MV-4-11 (cell line): ENCODE results near the gene NFIL3.
"Not testable (repeated sequence)": the region's sequence is repeated elsewhere in the genome, so short reads cannot be mapped to it uniquely, and the experiment has no call there.

ENCODE experiments used
- DNase-seq: peaks from one replicate; lab custom pipeline; 2025; lab: John Stamatoyannopoulos, UW

Gene NFIL3

GRCh38 chr9:91423785-91424402 lies at the start of gene NFIL3:
TSS of gene NFIL3 (minus strand) at chr9:91423832. CDS start at chr9:91410734, 13,098 bp downstream.
- DNase-seq = peak; percentile 63

- DNase-seq = not testable (repeated sequence)
Observed at GRCh38 chr9:91471524-91471923, 47.9 kb upstream of the NFIL3 start.

- no peak for DNase-seq
Observed at GRCh38 chr9:91465420-91465819, 41.8 kb upstream of the NFIL3 start.

- no peak for DNase-seq
Observed at GRCh38 chr9:91458906-91459305, 35.3 kb upstream of the NFIL3 start.

- no peak for DNase-seq
Observed at GRCh38 chr9:91452844-91453243, 29.2 kb upstream of the NFIL3 start.

- DNase-seq = no peak
Observed at GRCh38 chr9:91451431-91452270, 28.0 kb upstream of the NFIL3 start.

- DNase-seq = no peak
Observed at GRCh38 chr9:91445135-91445534, 21.5 kb upstream of the NFIL3 start.

GRCh38 chr9:91443994-91444392 lies 20.4 kb upstream of the NFIL3 start:
- no peak for DNase-seq

- DNase-seq = no peak
Observed at GRCh38 chr9:91443321-91443993, 19.8 kb upstream of the NFIL3 start.

GRCh38 chr9:91436841-91437240 lies 13.2 kb upstream of the NFIL3 start:
- no peak for DNase-seq

- DNase-seq = peak; percentile 68
Observed at GRCh38 chr9:91433180-91433579, 9.5 kb upstream of the NFIL3 start.

- no peak for DNase-seq
Observed at GRCh38 chr9:91431485-91431884, 7.9 kb upstream of the NFIL3 start.

GRCh38 chr9:91429501-91429900 lies 5.9 kb upstream of the NFIL3 start:
- DNase-seq = no peak

GRCh38 chr9:91428927-91429351 lies 5.3 kb upstream of the NFIL3 start:
- peak; percentile 81 for DNase-seq

GRCh38 chr9:91428436-91428835 lies 4.8 kb upstream of the NFIL3 start:
- peak; percentile 56 for DNase-seq

- DNase-seq = peak; percentile 52
Observed at GRCh38 chr9:91427873-91428272, 4.2 kb upstream of the NFIL3 start.

- peak; percentile 62 for DNase-seq
Observed at GRCh38 chr9:91426123-91426745, 2.6 kb upstream of the NFIL3 start.

GRCh38 chr9:91425271-91425670 lies 1.6 kb upstream of the NFIL3 start:
- no peak for DNase-seq

- peak; percentile 79 for DNase-seq
Observed at GRCh38 chr9:91424403-91425176, 958 bp upstream of the NFIL3 start.

- DNase-seq = peak; percentile 34
Observed at GRCh38 chr9:91422758-91423711, 597 bp downstream of the NFIL3 start.
